Left forelimb (tissue), 1 donor: ENCODE data around the gene IGF1R.
A peak's percentile ranks its signal among the peaks of the same experiment; 100 is the strongest.

Source experiments
- DNase-seq: peaks from one replicate; pipeline ENCODE4 v3.0.0-alpha.2; 2018; ENCODE audit warnings: low spot score

IGF1R gene

DNA sequence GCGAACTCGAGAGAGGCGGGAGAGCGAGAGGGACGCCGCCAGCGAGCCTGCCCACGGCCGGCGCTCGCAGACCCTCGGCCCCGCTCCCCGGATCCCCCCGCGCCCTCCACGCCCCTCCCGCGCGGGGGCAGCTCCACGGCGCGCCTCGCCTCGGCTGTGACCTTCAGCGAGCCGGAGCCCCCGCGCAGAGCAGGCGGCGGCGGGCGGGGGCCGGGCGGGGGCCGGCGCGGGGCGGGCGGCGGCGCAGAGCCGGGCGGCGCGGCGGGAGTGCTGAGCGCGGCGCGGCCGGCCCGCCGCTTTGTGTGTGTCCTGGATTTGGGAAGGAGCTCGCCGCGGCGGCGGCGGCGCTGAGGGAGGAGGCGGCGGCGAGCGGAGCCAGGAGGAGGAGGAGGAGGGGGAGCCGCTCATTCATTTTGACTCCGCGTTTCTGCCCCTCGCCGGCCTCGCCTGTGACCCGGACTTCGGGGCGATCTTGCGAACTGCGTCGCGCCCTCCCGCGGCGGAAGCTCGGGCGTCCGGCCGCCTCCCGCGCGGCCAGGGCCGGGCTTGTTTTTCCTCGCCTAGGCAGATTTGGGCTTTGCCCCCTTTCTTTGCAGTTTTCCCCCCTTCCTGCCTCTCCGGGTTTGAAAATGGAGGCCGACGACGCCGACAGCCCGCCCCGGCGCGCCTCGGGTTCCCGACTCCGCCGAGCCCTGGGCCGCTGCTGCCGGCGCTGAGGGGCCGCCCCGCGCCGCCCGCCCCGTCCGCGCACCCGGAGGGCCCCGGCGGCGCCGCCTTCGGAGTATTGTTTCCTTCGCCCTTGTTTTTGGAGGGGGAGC, 524 bp downstream of the IGF1R start:
- peak; percentile 81 for DNase-seq

DNA sequence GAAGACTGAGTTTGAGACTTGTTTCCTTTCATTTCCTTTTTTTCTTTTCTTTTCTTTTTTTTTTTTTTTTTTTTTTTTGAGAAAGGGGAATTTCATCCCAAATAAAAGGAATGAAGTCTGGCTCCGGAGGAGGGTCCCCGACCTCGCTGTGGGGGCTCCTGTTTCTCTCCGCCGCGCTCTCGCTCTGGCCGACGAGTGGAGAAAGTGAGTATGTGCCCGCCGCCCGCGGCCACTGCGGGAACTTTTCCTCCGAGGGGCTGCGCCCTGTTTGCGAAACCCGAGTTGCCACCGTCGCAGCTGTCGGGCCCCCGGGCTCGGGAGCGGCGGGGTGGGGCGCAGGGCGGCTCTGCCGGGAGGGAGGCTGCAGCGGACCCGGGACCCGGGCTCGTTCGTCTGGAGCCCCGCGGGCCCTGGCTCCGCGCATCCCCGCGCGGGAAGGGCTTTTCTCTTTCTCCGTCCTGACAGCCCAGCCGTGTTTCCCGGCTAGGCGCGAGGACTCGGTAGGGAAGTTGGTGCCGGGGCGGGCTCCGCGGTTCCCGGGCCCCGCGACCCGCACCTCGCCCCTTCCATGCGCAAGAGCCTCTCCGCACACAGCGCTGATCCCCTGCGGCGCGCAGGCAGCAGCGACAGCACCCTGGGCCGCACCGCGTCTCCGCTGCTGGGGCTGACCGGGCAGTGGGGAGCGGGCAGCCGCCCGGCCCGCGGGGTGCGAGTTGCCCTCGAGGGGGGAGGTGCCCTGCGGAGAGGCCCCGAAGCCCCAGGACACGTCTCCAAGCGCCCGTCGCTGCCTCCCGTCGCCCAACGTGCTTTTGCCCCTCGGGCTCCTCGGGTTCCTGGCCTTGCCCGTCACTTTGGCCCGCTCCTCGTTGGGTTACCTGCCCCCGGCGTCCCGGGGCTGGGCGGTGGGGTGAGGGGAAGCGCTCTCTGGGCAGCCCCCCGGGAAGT, 1.4 kb downstream of the IGF1R start:
- DNase-seq: peak; percentile 74

DNA sequence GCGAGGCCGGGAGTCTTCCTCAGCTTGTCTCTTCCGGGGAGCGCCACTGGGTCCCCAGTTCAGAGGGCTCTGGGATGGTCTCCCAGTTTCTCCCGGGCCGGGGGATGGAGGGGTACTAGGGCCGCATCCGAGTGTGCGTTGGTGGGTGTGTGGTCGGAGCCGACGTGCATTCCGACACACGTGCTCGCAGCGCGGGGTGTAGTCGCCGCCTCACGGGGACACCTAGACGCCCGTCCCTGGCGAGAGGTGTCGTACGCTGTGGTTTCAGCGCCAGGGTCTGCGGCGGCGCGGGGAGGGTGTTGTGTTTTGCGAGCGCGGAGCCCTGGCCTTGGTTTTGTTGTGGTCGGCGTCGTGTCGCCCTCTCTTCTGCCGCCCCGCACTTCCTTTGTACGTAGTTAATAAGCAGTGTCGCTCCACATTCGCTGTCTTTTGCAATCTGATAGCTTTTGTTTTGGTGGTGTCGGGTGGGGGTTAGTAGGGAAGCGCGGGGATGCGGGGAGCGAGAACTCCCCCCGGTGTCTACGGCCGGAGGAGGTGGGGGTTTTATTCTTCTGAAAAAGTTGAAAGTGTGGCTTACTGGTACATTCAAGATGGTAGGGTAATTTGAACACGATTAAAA, 2.2 kb downstream of the IGF1R start:
- no peak for DNase-seq

DNA sequence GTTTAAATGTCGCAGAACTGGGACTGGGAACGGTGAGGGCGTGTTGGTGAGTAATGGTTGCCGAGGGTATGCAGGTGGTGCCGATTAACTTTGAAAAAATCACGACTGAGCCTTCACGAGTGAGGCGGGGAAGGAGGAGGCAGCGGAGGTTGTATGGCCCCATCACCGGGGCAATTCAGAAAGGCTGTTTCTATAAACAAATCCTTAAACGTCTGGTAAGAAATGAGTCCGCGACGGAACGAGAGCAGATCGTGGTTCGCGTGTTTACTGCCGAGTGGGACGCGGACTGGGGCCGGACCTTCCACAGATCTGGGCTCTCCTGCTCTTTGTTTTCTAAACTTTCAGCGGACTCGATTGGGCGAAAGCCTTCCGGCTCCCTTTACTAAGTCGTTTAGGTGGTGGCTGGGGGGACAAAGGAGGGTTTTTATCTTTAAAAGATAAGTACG, 2.7 kb downstream of the IGF1R start:
- DNase-seq: no peak

DNA sequence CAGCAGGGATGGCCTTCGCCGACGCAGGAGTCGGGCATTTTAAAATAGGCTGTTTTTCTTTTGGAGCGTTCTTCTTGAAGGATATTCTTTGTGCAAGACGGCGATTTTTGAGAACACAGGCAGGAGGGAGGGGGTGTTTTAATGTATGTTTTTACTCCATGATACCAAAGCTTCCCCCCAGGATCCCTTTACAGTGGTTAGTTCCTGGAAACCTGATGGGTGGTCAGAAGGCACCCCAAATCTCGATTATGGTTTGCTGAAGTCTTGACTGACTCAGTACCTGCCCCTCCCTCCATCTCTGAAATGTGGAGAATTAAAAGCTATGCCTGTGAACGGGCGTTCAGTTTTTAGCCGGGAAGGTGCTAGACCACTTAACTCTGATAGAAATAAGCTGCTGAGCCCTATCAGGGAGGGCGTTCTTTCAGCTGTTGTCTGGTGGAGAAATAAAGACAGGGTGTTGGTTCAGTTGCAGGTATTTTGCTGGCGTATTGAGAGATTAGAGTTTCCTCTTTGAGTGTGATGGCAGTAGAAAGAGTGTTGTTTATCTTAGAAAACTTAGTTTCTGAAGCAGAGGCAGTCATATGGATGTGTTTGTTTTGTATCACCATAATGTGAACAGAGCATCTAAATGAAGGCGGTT, 3.4 kb downstream of the IGF1R start:
- no peak for DNase-seq

DNA sequence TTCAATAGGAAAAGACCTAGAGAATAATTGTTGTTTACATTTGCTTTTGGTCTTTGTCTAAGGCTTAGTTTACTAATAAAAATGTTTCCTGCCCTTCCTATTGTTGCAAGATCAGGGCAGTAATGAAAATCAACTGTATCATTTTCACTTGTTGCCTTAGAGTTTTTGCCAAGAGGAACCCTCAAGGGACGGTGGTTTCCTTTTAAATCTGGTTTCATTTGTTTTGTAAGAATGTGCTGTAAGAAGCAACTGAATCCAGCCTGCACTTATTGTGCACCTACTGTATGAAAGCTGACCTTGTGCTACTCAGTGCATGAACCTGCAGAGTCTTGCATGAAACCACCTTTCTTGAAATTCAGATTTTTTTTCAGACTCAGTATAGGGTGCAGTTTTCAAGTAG, 5.3 kb downstream of the IGF1R start:
- DNase-seq: no peak

DNA sequence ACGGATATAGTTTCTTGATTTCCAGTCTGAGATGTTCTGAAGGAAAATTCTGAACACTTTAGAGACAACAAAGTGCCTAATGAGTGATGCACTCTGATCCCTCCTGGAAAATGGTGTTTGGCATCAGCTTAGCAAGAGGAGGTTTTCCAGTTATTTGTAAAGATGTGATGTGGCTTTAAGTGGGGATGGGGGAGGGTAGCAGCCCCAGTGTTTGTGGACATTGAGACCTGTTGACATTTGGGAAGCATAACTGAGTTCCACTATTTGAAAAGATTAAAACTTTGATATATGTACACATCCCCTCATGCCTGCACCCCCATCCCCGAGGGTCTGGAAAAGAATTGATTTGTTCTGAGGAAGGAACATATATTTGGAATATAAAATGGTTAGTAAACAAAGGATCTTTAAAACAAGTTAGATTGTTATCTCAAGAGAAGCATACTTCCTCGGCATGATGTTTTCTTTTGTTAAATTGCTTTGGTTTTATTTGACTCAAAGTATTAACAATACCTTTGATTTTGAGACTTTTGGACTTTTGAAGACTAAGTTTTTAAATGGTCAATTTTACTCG, 6.5 kb downstream of the IGF1R start:
- no peak for DNase-seq

DNA sequence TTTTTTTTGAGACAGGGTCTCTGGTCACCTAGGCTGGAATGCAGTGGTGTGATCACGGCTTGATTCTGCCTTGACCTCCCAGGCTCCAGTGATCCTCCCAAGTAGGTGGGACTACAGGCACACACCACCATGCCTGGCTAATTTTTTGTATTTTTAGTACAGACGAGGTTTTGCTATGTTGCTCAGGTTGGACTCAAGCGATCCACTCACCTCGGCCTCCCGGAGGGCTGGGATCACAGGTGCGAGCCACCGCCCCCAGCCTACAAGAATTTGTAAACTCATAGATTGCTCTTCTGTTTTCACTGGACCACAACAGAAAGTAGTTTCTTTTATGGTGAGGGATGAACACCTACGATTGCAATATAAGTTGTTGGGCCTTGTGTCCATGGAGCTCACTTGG, 7.4 kb downstream of the IGF1R start:
- DNase-seq: no peak

DNA sequence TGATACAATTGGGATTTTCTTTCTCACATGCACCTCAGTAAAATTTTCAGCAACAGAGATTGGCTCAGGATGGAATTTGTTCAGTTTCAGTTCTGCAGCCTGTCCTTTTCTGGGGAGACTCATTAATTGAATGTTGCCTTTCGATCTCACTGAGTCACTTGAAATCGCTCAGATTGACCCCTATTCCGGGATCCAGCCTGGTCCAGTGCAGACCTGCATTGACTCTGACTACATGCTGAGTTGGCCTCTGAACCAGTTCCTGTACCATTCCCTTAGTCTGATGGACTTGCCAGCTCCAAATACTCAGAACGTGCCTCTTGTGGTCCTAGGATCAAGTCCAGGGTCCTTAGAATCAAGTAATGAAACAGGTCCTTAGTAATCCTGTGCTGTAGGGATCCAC, 9.4 kb downstream of the IGF1R start:
- DNase-seq: no peak

DNA sequence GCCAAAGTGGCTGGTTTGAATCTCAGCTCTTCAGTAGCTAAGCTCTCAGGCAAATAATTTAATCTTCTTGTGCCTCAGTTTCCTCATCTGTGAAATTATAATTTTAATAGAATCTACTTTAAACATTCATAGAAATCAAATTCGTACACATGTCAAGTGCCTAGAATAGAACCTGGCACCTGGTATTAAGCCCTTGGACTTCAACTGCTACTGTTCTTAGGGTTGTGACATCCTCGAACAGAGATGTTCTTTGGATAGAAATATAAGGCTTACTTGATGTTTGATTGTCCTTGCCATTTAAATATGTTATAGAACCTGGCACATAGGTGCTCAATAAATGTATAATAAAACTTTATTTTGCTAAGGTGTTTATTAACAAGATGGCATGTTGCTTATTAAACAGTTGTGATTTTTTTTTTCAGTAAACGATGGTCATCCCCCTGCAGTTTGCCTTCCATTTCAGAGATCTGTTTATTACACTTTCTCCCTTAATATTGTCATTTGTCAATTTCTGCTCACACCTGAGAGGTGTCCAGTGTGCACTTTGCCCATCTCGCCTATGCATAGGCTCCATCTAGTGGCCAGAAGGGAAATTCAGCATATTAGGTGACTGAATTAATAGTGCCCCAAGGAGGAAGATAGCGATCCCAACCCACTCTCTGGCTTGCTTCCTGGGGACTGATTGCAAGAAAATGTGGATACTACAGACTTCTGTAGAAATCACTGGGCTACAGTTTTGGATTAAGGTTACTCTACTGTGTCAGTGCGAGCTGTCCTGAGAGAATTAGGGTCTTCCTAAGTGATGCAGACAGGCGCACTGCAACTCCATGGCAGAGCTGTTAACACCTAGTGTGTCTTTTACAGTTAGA, 10.7 kb downstream of the IGF1R start:
- no peak for DNase-seq

DNA sequence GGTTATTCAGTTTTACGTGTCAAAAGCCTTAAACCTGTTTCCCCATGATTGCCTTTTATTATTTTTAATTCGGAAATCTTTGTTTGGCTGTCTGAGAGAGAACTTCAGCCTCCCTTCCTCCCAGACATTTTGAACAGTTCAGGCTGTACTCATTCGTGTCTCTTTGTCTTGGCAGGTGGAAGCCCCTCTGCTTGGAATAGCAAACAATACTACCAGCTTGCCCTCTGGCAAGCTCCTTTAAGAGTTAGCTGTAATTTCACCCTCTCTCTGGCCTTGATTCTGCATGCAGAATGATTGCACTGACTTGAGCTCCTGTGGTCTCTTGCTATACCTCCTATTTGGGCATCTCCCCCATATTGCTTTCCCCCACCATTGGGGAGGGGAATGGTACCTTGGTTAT, 11.7 kb downstream of the IGF1R start:
- DNase-seq: no peak

DNA sequence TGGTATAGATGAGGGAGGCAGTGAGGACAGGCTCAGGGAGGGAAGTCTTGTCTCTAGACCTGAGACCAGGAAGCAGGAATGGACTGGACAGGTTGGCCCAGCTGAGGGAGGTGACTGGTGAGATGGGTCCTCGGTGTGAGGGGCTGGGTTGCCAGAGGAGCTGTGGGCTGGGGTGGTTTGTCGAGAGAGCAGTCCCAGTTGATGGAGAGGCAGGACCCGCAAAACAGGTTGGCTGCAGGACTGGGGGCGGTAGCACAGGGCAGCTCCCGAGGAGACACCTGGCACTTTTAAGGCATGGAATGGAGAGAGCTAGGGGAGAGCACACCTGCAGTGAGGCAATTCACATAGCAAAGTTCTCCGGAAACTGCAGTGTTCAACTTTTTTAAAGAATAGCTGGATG, 14.7 kb downstream of the IGF1R start:
- no peak for DNase-seq

DNA sequence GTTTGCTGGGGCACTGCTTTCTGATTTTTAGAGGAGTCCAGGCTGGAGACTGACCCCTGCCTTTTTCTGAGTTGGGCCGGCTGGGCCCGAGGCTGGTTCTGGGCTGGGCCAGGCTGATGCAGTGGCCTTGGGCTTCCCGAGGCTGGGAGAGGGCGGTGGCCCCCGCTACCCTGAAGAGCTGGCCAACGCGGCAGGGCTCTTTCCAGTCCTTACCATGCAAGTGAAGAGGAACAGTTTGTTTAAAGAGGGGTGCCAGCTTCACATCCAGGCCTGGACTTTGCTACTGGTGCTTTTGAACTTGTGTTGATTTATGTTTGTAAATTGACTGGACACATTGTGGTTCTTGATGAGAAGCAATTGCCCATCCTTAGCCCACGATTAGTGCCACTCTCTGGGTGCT, 15.3 kb downstream of the IGF1R start:
- no peak for DNase-seq

DNA sequence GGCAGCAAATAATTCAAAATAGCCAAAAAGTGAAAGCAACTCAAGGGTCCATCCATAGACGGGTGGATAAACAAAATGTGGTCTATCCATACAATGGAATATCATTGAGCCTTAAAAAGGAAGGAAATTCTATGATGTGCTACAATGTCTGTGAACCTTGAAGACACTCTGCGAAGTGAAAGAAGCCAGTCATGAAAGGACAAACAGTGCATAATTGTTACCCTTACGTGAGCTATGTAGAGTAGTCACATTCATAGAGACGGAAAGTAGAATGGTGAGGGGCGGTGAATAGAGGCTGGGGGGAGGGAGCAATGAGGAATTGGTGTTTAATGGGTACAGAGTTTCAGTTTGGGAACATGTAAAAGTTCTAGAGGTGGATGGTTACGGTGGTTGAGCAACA, 18.1 kb downstream of the IGF1R start:
- DNase-seq: no peak

DNA sequence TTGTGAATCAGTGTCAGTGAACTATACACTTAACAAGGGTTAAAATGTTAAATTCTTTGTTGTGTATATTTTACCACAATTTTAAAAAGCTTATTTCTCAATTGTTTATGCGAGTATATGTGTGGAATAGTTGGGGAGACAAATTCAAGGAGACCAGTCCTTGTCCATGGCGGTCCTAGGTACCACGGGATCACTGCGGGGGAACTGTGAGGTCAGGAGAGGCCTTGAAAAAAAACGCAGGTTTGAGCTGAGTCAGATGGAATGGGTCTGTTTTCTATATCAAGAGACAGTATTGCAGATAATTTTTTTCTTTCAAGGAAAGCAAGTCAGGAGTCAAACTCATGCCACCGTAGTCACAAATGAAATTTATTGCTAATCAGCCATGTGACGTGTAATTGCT, 18.5 kb downstream of the IGF1R start:
- no peak for DNase-seq

DNA sequence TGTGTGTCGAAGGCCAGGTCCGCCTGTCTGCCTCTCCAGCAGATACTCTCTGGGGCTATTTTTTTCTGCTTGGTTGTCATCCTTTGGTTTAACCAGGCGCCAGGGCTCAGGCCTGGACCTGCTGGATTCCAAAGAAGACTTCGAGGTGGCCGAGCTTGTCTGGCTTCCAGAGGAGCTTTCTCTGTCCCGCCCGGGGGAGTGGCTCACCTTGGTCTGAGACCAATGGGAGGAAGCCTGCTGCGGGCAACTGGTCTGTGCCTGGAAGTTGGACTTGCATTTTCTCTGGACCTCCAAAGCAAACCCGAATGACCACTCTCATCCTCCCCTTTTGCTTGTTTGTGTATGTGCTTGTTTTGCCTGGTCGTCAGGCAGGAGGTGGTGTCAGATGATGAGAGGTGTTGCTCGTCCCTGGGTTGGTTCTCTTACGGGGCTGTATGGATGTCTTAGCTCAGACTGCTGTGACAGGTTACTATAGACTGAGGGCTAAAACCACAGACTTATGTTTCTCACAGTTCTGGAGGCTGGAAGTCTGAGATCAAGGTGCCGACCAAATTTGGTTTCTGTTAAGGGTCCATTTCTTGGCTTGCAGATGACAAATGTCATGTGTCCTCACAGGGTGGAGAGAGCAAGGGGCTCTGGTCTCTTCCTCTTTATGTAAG, 19.3 kb downstream of the IGF1R start:
- no peak for DNase-seq

DNA sequence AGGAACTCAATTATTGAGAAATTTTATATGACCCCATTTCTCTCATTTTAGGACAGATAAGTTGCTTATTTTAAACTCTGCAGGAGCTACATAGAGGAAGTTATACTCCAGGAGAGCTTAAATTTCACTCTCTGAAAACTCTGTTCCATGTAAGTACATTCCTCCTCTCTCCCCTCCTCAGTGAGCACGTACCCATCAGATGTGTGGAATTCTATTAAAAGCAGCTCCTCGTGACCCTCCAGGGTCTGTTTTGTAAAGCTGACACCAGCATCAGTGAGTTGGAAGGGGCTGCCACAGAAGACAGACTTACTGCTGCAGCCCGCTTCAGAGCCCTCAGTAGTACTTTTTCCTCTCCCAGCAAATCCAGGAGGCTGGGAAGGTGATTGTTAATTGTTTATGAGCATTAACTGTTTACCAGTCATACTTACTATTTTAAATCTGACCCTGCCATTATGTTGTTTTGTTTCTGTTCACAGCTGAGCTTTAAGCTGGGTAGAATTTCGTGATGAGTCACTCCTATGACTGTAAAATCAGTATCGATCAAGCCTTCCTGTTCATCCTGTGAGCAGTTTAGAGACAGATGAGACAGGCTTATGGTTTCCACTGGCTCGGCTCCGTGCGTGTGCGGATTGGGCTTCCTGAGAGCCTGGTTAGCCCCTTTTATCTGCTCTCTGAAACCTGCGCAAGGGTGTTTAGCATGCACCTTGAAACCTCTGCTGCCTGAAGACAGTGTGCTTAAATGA, 20.4 kb downstream of the IGF1R start:
- DNase-seq: no peak

DNA sequence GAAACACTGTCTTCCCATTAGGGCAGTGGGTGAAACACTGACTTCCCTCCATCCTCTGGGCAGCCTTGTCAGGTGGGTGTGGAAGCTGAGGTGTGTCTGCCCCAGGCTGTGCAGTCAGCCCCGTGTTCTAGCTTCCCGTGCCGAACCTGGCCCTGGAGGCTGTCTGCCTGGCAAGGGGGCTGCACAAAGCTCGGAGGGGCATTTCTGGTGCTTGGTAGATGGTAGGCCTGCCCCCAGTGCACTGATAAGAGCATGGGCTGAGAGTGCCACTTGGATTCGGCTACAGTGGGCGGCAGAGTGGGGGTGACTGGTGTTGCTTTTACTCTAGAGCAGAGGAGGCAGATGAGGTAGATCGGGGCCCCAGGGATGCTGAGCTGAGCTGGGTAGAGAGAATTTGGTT, 21.3 kb downstream of the IGF1R start:
- DNase-seq: no peak
